Mesendoderm (in vitro differentiated cells): ENCODE data around the gene C3.

Source experiments
- DNase-seq: peaks from one replicate; pipeline ENCODE4 v3.0.0; 2013
- H2AK5ac ChIP-seq: 2 replicates; pipeline ENCODE4 v1.6.1; 2013; ENCODE audit warnings: low read length, inconsistent platforms
- H2BK120ac ChIP-seq: 2 replicates; pipeline ENCODE4 v1.6.1; 2013; ENCODE audit warnings: low read depth, mild to moderate bottlenecking, low read length, moderate library complexity, mixed read lengths
- H2BK15ac ChIP-seq: replicated peaks from 2 replicates; pipeline ENCODE4 v1.6.1; 2013; ENCODE audit warnings: low read depth, mild to moderate bottlenecking, moderate library complexity
- H2BK5ac ChIP-seq: 2 replicates; pipeline ENCODE4 v1.6.1; 2013; ENCODE audit warnings: low read length, inconsistent platforms
- H3K18ac ChIP-seq: 2 replicates; pipeline ENCODE4 v1.6.1; 2013; ENCODE audit warnings: mild to moderate bottlenecking, low read length, mixed read lengths
- H3K23ac ChIP-seq: one replicate; pipeline ENCODE4 v1.6.1; 2013; ENCODE audit warnings: low read length
- H3K27ac ChIP-seq: 2 replicates; pipeline ENCODE4 v1.5.1; 2013; ENCODE audit warnings: low read depth, mild to moderate bottlenecking, inconsistent platforms, low read length, moderate library complexity
- H3K27me3 ChIP-seq: 2 replicates; pipeline ENCODE4 v1.6.1; 2013; ENCODE audit warnings: low read length, control low read depth, mild to moderate bottlenecking, inconsistent platforms; ENCODE audit not compliant: insufficient read depth, poor library complexity
- H3K36me3 ChIP-seq: 2 replicates; pipeline ENCODE4 v1.6.1; 2013; ENCODE audit warnings: low read length, inconsistent platforms; ENCODE audit not compliant: control insufficient read depth, insufficient read depth
- H3K4ac ChIP-seq: one replicate; pipeline ENCODE4 v1.6.1; 2013; ENCODE audit warnings: low read depth, mild to moderate bottlenecking, low read length, moderate library complexity
- H3K4me1 ChIP-seq: 2 replicates; pipeline ENCODE4 v1.6.1; 2013; ENCODE audit warnings: low read depth, low read length, inconsistent platforms; ENCODE audit not compliant: control insufficient read depth
- H3K4me2 ChIP-seq: 2 replicates; pipeline ENCODE4 v1.6.1; 2013; ENCODE audit warnings: low read length
- H3K4me3 ChIP-seq: 2 replicates; pipeline ENCODE4 v1.5.1; 2013; ENCODE audit warnings: mild to moderate bottlenecking, low read length
- H3K56ac ChIP-seq: one replicate; pipeline ENCODE4 v1.6.1; 2013; ENCODE audit warnings: low read length
- H3K79me1 ChIP-seq: 2 replicates; pipeline ENCODE4 v1.6.1; 2013; ENCODE audit warnings: low read length, inconsistent platforms
- H3K79me2 ChIP-seq: 2 replicates; pipeline ENCODE4 v1.6.1; 2013; ENCODE audit warnings: mild to moderate bottlenecking, low read length; ENCODE audit not compliant: control insufficient read depth, insufficient read depth
- H3K9ac ChIP-seq: 2 replicates; pipeline ENCODE4 v1.6.1; 2013; ENCODE audit warnings: low read length, inconsistent platforms
- H4K5ac ChIP-seq: one replicate; pipeline ENCODE4 v1.6.1; 2013; ENCODE audit warnings: low read length
- H4K8ac ChIP-seq: one replicate; pipeline ENCODE4 v1.6.1; 2013; ENCODE audit warnings: low read depth, mild to moderate bottlenecking, control low read depth, low read length, moderate library complexity
- WGBS: extraction: QIAGEN DNeasy Blood & Tissue Kit; methylation state at CpG from one replicate; pipeline ENCODE4 v1.1.7; 2013; ENCODE audit warnings: low lambda C conversion rate, missing lambda C conversion rate; ENCODE audit not compliant: insufficient coverage; ENCODE audit errors: extremely low coverage; 5-methylcytosine and 5-hydroxymethylcytosine counted together

Gene C3

GRCh38 chr19:6691342-6691741 is 29.1 kb downstream of the C3 start:
- no peak overlapping the region for H3K18ac ChIP-seq
- WGBS, result no CpG with 5 or more reads among the region's 8 CpGs
- H3K23ac ChIP-seq, result no peak overlapping the region
- no peak overlapping the region for H3K4me3 ChIP-seq
- H2BK5ac ChIP-seq, result no peak overlapping the region
- no peak overlapping the region for H3K27ac ChIP-seq
- H3K4me1 ChIP-seq, result no peaks in the 10 kb centered on the region
- no peak for DNase-seq
- H3K4me2 ChIP-seq, result no peak overlapping the region
- H2BK15ac ChIP-seq, result no peak overlapping the region
- H3K4ac ChIP-seq, result no peak overlapping the region
- H4K5ac ChIP-seq, result no peak overlapping the region
- no peak overlapping the region for H4K8ac ChIP-seq
- H3K9ac ChIP-seq, result no peak overlapping the region
- H3K36me3 ChIP-seq, result no peaks in the 10 kb centered on the region
- no peaks in the 10 kb centered on the region for H3K79me1 ChIP-seq
- H3K79me2 ChIP-seq, result no peaks in the 10 kb centered on the region
- H3K56ac ChIP-seq, result no peak overlapping the region
- H2AK5ac ChIP-seq, result no peak overlapping the region
- H2BK120ac ChIP-seq, result no peak overlapping the region
- H3K27me3 ChIP-seq, result no peaks in the 10 kb centered on the region

DNA sequence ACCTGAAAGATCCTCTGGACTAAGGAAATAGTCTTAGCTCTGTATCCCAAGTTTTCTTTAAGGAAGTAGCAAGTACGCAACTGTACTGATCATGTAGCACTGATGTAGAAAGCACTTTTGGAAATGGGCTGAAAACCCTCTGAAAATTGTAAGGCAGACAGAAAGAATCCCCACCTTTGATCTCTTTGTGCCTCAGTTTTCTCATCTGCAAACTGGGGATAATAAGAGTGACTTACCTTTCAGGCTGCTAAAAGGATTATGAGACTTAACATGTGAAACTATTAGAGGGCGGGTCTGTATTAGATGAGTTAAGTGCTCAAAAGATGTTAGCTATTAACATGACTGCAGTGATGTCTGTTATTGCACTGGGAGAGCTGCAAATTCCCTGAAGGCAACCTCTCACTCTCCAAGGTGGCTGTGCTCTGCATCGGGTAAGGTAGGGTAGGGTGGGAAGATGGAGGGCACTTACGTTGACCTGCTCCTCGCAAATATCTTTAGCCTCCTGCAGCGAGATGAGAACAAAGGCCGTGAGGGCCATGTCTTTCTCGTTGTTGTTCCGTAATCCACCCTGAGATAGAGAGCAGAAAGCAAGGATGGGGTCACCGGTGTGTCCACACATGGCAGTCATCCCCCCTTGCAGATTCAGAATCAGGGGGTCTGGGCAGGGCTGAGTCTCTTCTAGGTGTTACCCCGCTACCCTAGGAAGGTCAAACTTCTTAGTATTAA is 30.1 kb downstream of the C3 start:
- Histone ChIP-seq H3K56ac (no peak overlapping the region), H2BK120ac (no peak overlapping the region), H3K4ac (no peak overlapping the region), H3K4me1 (no peaks in the 10 kb centered on the region), H3K18ac (no peak overlapping the region), H3K27me3 (no peaks in the 10 kb centered on the region), H2BK5ac (no peak overlapping the region), H3K27ac (no peak overlapping the region), H2BK15ac (no peak overlapping the region), H3K4me3 (no peak overlapping the region), H3K9ac (no peak overlapping the region), H3K23ac (no peak overlapping the region), H4K8ac (no peak overlapping the region), H3K79me1 (no peaks in the 10 kb centered on the region), H4K5ac (no peak overlapping the region), H3K4me2 (no peak overlapping the region), H3K36me3 (no peaks in the 10 kb centered on the region), H2AK5ac (no peak overlapping the region), H3K79me2 (no peaks in the 10 kb centered on the region)
- no CpG with 5 or more reads among the region's 11 CpGs for WGBS
- no peak for DNase-seq

DNA sequence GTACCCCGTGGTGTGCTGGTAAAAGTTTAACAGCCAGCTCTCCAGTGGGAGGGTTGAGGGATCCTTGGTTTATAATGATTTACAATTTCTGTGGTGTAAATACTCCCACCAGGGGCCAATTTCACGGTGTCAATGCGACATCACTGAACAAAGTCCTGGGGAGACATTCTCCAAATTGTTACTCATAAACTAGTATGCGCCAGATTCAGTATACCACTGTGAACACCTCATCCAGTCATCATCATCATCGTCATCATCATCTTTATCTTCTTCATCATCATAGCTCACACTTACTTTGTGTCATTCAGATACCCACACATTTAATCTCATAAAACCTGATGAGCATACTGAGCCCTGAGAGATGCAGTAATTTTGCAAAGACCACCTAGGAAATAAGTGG is 33.3 kb downstream of the C3 start:
- H3K36me3 ChIP-seq, result no peaks in the 10 kb centered on the region
- H2BK120ac ChIP-seq, result no peak overlapping the region
- H3K27ac ChIP-seq, result no peak overlapping the region
- no peak overlapping the region for H4K5ac ChIP-seq
- no peak overlapping the region for H3K4ac ChIP-seq
- DNase-seq, result no peak
- no peak overlapping the region for H2BK5ac ChIP-seq
- no peaks in the 10 kb centered on the region for H3K79me1 ChIP-seq
- no peaks in the 10 kb centered on the region for H3K4me1 ChIP-seq
- WGBS, result 100% methylated on average over 1 of the region's 5 CpGs
- H3K4me3 ChIP-seq, result no peak overlapping the region
- no peak overlapping the region for H3K4me2 ChIP-seq
- no peak overlapping the region for H3K23ac ChIP-seq
- no peak overlapping the region for H3K56ac ChIP-seq
- no peak overlapping the region for H3K18ac ChIP-seq
- H4K8ac ChIP-seq, result no peak overlapping the region
- no peak overlapping the region for H2AK5ac ChIP-seq
- no peaks in the 10 kb centered on the region for H3K27me3 ChIP-seq
- H2BK15ac ChIP-seq, result no peak overlapping the region
- H3K9ac ChIP-seq, result no peak overlapping the region
- H3K79me2 ChIP-seq, result no peaks in the 10 kb centered on the region

DNA sequence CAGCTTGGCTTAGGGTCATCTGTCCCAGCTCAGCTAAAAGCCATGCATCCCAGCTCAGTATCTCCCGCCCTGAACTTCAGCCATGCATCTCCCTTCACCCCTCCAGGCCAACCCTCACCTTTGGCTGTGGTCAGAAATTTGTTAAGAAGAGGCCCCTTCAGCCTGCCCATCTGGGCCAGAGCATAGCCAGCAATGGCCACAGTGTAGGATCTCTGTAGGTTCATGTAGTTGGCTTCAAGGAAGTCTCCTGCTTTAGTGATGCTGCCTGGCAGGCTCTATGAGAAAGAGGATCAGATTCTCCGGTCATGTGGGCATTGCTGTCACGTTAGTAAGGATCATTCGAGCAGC is 33.8 kb downstream of the C3 start:
- no peak overlapping the region for H2BK5ac ChIP-seq
- no peak overlapping the region for H2AK5ac ChIP-seq
- H3K56ac ChIP-seq, result no peak overlapping the region
- no peak overlapping the region for H3K23ac ChIP-seq
- H3K4me1 ChIP-seq, result no peaks in the 10 kb centered on the region
- WGBS, result no CpG with 5 or more reads among the region's 4 CpGs
- H4K5ac ChIP-seq, result no peak overlapping the region
- H3K36me3 ChIP-seq, result no peaks in the 10 kb centered on the region
- H3K79me1 ChIP-seq, result no peaks in the 10 kb centered on the region
- no peak overlapping the region for H2BK15ac ChIP-seq
- no peak overlapping the region for H3K4me2 ChIP-seq
- H3K27me3 ChIP-seq, result no peaks in the 10 kb centered on the region
- H3K4me3 ChIP-seq, result no peak overlapping the region
- no peak overlapping the region for H3K9ac ChIP-seq
- H3K79me2 ChIP-seq, result no peaks in the 10 kb centered on the region
- H3K27ac ChIP-seq, result no peak overlapping the region
- H2BK120ac ChIP-seq, result no peak overlapping the region
- H4K8ac ChIP-seq, result no peak overlapping the region
- H3K18ac ChIP-seq, result no peak overlapping the region
- H3K4ac ChIP-seq, result no peak overlapping the region
- no peak for DNase-seq

DNA sequence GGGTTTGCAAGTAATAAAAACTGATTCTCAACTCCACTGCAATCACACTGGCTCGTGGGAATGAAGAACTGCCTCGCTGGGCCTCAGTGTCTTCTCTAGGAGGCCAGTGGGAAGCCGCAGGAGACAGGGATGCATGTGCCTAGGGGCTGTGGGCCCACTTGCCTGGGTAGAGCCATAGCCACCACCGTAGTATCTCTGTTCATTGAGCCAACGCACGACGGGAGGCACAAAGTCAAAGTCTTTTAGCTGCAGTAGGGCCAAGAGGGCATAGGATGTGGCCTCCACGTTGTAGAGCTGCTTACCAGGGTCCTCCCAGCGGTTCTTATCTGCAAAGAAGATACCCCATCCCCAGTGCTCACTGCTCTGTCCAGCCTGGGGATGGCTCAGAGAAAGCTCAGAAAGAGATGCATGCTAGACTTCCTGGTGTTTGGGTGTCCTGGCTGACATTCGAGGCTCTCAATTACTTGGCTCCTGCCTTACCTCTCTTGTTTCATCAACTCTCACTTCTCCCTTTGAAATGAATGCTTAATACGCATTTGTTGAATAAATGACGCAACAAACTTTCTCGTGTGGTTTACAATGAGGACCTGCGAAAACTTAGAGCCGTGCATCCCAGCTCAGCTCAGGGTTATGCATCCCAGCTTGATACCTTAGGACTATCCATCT is 34.4 kb downstream of the C3 start:
- H2BK5ac ChIP-seq, result no peak overlapping the region
- whole genome bisulfite sequencing, result no CpG with 5 or more reads among the region's 15 CpGs
- H3K4me2 ChIP-seq, result no peak overlapping the region

GRCh38 chr19:6685482-6685881 is 35.0 kb downstream of the C3 start:
- no peak overlapping the region for H3K56ac ChIP-seq
- no peaks in the 10 kb centered on the region for H3K79me2 ChIP-seq
- no peak overlapping the region for H4K8ac ChIP-seq
- H2BK120ac ChIP-seq, result no peak overlapping the region
- H3K9ac ChIP-seq, result no peak overlapping the region
- H3K27me3 ChIP-seq, result no peaks in the 10 kb centered on the region
- WGBS, result no CpG with 5 or more reads among the region's 4 CpGs
- no peak overlapping the region for H3K4ac ChIP-seq
- no peaks in the 10 kb centered on the region for H3K36me3 ChIP-seq
- H3K79me1 ChIP-seq, result no peaks in the 10 kb centered on the region
- H3K4me1 ChIP-seq, result no peaks in the 10 kb centered on the region
- H4K5ac ChIP-seq, result no peak overlapping the region
- H3K23ac ChIP-seq, result no peak overlapping the region
- H3K4me3 ChIP-seq, result no peak overlapping the region
- H3K27ac ChIP-seq, result no peak overlapping the region
- no peak overlapping the region for H2AK5ac ChIP-seq
- H2BK5ac ChIP-seq, result no peak overlapping the region
- no peak overlapping the region for H3K18ac ChIP-seq
- no peak overlapping the region for H3K4me2 ChIP-seq
- H2BK15ac ChIP-seq, result no peak overlapping the region
- no peak for DNase-seq

More for the DNA sequence above, 34.4 kb downstream of the C3 start:
- H3K79me2 ChIP-seq, result no peaks in the 10 kb centered on the region
- H2BK120ac ChIP-seq, result no peak overlapping the region
- no peaks in the 10 kb centered on the region for H3K36me3 ChIP-seq
- H3K27ac ChIP-seq, result no peak overlapping the region
- no peak for DNase-seq
- no peak overlapping the region for H2BK15ac ChIP-seq
- H3K4me1 ChIP-seq, result no peaks in the 10 kb centered on the region
- H3K27me3 ChIP-seq, result no peaks in the 10 kb centered on the region
- H3K23ac ChIP-seq, result no peak overlapping the region
- no peak overlapping the region for H3K18ac ChIP-seq
- no peak overlapping the region for H3K4ac ChIP-seq
- no peak overlapping the region for H4K5ac ChIP-seq
- H3K4me3 ChIP-seq, result no peak overlapping the region
- H2AK5ac ChIP-seq, result no peak overlapping the region
- no peak overlapping the region for H4K8ac ChIP-seq
- H3K56ac ChIP-seq, result no peak overlapping the region
- H3K79me1 ChIP-seq, result no peaks in the 10 kb centered on the region
- H3K9ac ChIP-seq, result no peak overlapping the region
